ENCODE measurements around the gene KCNIP1. TPM values are rescaled to one million over a fixed set of nuclear protein-coding genes. Genes with fewer than 3 reads are reported as not detected.

KCNIP1 gene
- total RNA-seq, 1 experiment from 2014 or later, result not detected

DNA sequence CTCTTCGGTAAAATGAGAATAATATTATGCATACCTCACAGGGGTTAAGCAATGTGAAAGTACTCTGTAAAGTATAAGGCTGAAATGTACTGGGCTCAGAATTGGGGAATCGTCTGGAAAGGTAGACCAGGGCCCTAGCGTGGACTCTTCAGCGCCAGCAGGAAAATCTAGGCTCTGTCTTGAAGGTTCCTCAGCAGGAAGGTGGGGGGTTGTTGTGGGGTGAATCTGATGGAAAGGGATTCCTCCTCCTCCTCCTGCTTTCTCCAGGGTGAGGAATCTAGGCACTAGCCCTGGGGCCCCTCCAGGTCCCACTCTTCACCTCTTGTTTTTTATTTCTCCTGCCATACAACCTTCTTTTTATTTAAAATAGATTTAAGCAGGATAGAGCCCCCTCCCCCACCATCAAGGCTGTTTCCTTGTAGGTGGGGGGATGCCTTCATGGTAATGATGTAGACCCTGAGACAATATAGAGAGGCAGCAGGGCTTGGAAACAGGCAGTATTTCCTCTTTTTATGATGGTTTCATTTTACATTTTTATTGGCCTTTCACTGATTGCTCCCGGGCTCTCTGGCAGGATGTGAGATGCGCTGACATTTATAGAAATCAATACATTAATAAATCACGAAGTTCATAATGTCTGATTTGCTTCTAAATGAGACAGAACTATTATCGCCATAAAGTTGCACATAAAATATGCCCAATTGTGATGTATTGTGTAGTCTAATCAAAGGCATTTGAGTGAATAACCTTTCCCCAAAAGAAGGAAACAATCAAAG, 200.8 kb downstream of the KCNIP1 start:
- ATAC-seq, result no peak
- H3K9me3 ChIP-seq (ENCODE audit: control insufficient read depth, insufficient read depth, low read depth, low read length), result no peaks in the 10 kb centered on the region
- in situ Hi-C loops (cut with HindIII; ENCODE audit: low pct_unique_long_range_greater_than_20kb, low sequenced_read_pairs), result no loop called here
- intact Hi-C loops (cut with micrococcal nuclease; ENCODE audit: unreplicated experiment), result no loop called here
- DNase-seq (ENCODE audit: low read depth, low spot score), result no peak
- no TSS peak for BruUV-seq (replicated peaks)
- H3K36me3 ChIP-seq (ENCODE audit: control insufficient read depth, insufficient read depth, low read length), result no peaks in the 10 kb centered on the region
- CTCF ChIA-PET, result interaction anchor here (0.6 kb wide), 1 partner anchor 66 kb away, joined by 3 read pairs; no protein-coding TSS in a partner anchor
- no peaks in the 10 kb centered on the region for H3K4me1 ChIP-seq (ENCODE audit: control insufficient read depth, insufficient read depth, low read length)
- 0 out of 2 replicates have a peak, but pooled peaks cover 2% of the 10 kb centered on the region for H3K27me3 ChIP-seq (ENCODE audit: control insufficient read depth, insufficient read depth, low read length)
- no peak for TF ChIP-seq SIN3A (IDR thresholded peaks at IDR 0.05; ENCODE audit: borderline replicate concordance, insufficient read depth, low read depth, low read length)
- POLR2A ChIA-PET, result no interaction called here
- H3K27ac ChIP-seq (ENCODE audit: low read length), result no peak overlapping the region
- no peak overlapping the region for H3K4me3 ChIP-seq (ENCODE audit: low read depth in 2 of 2, low read length in 2 of 2)

DNA sequence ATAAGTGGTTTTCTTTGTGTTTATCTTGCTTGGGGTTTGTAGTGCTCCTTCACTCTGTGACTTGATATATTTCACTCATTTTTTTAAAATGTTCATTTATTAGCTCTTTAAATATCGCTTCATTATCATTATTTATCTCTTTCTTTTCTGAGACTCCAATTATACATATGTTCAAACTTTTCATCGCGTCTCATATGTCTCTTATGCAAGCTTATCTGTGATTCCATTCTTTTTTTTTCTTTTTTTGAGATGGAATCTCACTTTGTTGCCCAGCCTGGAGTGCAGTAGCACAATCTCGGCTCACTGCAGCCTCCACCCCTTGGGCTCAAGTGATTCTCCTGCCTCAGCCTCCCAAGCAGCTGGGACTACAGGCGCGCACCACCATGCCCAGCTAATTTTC, 205.8 kb downstream of the KCNIP1 start:
- ChIA-PET POLR2A (no interaction called here), CTCF (no interaction called here)
- Histone ChIP-seq H3K27me3 (ENCODE audit: control insufficient read depth, insufficient read depth, low read length) (0 out of 2 replicates have a peak, but pooled peaks cover 3% of the 10 kb centered on the region), H3K27ac (ENCODE audit: low read length) (no peak overlapping the region), H3K9me3 (ENCODE audit: control insufficient read depth, insufficient read depth, low read depth, low read length) (no peaks in the 10 kb centered on the region), H3K36me3 (ENCODE audit: control insufficient read depth, insufficient read depth, low read length) (no peaks in the 10 kb centered on the region), H3K4me3 (ENCODE audit: low read depth in 2 of 2, low read length in 2 of 2) (no peak overlapping the region), H3K4me1 (ENCODE audit: control insufficient read depth, insufficient read depth, low read length) (no peaks in the 10 kb centered on the region)
- TF ChIP-seq, protein P1, sequence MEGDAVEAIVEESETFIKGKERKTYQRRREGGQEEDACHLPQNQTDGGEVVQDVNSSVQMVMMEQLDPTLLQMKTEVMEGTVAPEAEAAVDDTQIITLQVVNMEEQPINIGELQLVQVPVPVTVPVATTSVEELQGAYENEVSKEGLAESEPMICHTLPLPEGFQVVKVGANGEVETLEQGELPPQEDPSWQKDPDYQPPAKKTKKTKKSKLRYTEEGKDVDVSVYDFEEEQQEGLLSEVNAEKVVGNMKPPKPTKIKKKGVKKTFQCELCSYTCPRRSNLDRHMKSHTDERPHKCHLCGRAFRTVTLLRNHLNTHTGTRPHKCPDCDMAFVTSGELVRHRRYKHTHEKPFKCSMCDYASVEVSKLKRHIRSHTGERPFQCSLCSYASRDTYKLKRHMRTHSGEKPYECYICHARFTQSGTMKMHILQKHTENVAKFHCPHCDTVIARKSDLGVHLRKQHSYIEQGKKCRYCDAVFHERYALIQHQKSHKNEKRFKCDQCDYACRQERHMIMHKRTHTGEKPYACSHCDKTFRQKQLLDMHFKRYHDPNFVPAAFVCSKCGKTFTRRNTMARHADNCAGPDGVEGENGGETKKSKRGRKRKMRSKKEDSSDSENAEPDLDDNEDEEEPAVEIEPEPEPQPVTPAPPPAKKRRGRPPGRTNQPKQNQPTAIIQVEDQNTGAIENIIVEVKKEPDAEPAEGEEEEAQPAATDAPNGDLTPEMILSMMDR (IDR thresholded peaks at IDR 0.05), result no peak
- no peak for TF ChIP-seq TCF7L2 (IDR thresholded peaks at IDR 0.05; ENCODE audit: low read depth, low read length)
- no peak for TF ChIP-seq SIN3A (IDR thresholded peaks at IDR 0.05; ENCODE audit: borderline replicate concordance, insufficient read depth, low read depth, low read length)
- no peak for TF ChIP-seq POLR2AphosphoS5 (IDR thresholded peaks at IDR 0.05; ENCODE audit: low read depth, low read length)
- TF ChIP-seq, protein P2, sequence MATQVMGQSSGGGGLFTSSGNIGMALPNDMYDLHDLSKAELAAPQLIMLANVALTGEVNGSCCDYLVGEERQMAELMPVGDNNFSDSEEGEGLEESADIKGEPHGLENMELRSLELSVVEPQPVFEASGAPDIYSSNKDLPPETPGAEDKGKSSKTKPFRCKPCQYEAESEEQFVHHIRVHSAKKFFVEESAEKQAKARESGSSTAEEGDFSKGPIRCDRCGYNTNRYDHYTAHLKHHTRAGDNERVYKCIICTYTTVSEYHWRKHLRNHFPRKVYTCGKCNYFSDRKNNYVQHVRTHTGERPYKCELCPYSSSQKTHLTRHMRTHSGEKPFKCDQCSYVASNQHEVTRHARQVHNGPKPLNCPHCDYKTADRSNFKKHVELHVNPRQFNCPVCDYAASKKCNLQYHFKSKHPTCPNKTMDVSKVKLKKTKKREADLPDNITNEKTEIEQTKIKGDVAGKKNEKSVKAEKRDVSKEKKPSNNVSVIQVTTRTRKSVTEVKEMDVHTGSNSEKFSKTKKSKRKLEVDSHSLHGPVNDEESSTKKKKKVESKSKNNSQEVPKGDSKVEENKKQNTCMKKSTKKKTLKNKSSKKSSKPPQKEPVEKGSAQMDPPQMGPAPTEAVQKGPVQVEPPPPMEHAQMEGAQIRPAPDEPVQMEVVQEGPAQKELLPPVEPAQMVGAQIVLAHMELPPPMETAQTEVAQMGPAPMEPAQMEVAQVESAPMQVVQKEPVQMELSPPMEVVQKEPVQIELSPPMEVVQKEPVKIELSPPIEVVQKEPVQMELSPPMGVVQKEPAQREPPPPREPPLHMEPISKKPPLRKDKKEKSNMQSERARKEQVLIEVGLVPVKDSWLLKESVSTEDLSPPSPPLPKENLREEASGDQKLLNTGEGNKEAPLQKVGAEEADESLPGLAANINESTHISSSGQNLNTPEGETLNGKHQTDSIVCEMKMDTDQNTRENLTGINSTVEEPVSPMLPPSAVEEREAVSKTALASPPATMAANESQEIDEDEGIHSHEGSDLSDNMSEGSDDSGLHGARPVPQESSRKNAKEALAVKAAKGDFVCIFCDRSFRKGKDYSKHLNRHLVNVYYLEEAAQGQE (IDR thresholded peaks at IDR 0.05; ENCODE audit: insufficient read depth in 1 of 2, low read depth in 2 of 2, low read length in 1 of 2), result no peak
- intact Hi-C loops (cut with micrococcal nuclease; ENCODE audit: unreplicated experiment), result no loop called here
- in situ Hi-C loops (cut with HindIII; ENCODE audit: low pct_unique_long_range_greater_than_20kb, low sequenced_read_pairs), result no loop called here
- no peak for ATAC-seq
- BruUV-seq (replicated peaks), result no TSS peak
- no peak for DNase-seq (ENCODE audit: low read depth, low spot score)

DNA sequence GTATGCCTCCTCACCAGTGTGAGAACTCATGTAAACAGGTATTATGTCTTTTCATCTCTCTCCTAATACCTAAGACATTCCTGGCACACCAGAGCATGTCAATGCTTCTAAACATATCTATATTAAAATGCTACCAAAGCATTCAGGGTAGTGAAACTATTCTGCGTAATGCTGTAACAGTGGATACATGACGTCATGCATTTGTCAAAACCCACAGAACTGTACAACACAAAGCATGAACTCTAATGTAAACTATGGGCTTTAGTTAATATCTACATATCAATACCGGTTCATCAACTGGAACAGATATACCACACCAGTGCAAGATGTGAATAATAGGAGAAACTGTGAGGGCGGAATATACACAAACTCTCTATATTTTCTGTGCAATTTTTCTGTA, 207.5 kb downstream of the KCNIP1 start:
- BruUV-seq (replicated peaks), result no TSS peak
- Histone ChIP-seq H3K27me3 (ENCODE audit: control insufficient read depth, insufficient read depth, low read length) (0 out of 2 replicates have a peak, but pooled peaks cover 4% of the 10 kb centered on the region), H3K36me3 (ENCODE audit: control insufficient read depth, insufficient read depth, low read length) (no peaks in the 10 kb centered on the region), H3K4me1 (ENCODE audit: control insufficient read depth, insufficient read depth, low read length) (no peaks in the 10 kb centered on the region), H3K9me3 (ENCODE audit: control insufficient read depth, insufficient read depth, low read depth, low read length) (no peaks in the 10 kb centered on the region), H3K4me3 (ENCODE audit: low read depth in 2 of 2, low read length in 2 of 2) (no peak overlapping the region), H3K27ac (ENCODE audit: low read length) (no peak overlapping the region)
- ChIA-PET POLR2A (no interaction called here), CTCF (no interaction called here)
- intact Hi-C loops (cut with micrococcal nuclease; ENCODE audit: unreplicated experiment) (no loop called here), in situ Hi-C loops (cut with HindIII; ENCODE audit: low pct_unique_long_range_greater_than_20kb, low sequenced_read_pairs) (no loop called here)
- ATAC-seq (no peak), DNase-seq (ENCODE audit: low read depth, low spot score) (no peak)
- TF ChIP-seq, protein P1 (IDR thresholded peaks at IDR 0.05), result no peak
- TF ChIP-seq SIN3A (IDR thresholded peaks at IDR 0.05; ENCODE audit: borderline replicate concordance, insufficient read depth, low read depth, low read length), result no peak
- no peak for TF ChIP-seq TCF7L2 (IDR thresholded peaks at IDR 0.05; ENCODE audit: low read depth, low read length)
- TF ChIP-seq, protein P2 (IDR thresholded peaks at IDR 0.05; ENCODE audit: insufficient read depth in 1 of 2, low read depth in 2 of 2, low read length in 1 of 2), result no peak
- no peak for TF ChIP-seq POLR2AphosphoS5 (IDR thresholded peaks at IDR 0.05; ENCODE audit: low read depth, low read length)

Data from Panc1 (cell line).